GM21526 (cell line): ENCODE measurements around the gene TEAD4.

ENCODE experiments used
- ATAC-seq: cut with Tn5 transposase; IDR thresholded peaks from one replicate; pipeline ENCODE4 v1.9.1; 2021; ENCODE audit warnings: moderate library complexity; ENCODE audit not compliant: unreplicated experiment, low FRiP score

The TEAD4 gene

DNA sequence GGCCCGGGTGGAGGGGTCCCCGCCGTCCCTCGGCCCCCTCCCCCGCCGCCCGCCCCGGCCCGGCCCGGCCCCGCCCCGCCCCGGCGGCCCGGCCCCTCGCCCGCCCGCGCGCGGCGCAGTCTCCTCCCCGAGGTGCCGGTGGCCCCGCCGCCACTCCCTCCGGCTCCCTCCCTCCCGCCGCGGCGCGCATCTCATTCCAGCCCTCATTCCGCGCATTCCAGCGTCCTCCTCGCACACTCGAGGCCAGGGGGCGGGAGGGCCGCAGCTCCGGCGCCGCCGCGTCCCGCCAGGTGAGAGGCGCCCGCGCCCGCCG, at the start of gene TEAD4:
Gene TEAD4, plus strand, starts transcription at position 206 of the 313 bp plus-strand sequence.
- no peak for ATAC-seq

GRCh38 chr12:2912216-2912575, 47.0 kb upstream of the TEAD4 start:
- ATAC-seq, result no peak

DNA sequence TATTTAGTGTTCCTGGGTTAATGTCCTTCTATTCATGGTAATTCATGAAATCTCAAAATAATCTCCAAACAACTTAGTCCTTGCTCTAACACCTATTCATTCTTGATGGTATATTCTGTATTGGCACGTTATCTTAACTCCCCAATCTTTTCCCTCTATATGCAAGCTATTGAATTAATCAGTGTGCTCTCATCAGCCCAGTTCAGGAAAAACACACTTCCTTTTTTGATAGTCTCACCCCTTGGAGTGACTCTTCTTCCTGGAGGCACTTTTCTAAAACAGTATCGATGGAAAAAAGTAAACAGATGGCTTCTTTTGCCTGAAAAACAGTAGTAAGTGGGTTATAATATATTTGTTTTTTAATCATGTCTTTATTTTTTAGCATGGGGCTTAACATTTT, 39.9 kb upstream of the TEAD4 start:
- no peak for ATAC-seq

DNA sequence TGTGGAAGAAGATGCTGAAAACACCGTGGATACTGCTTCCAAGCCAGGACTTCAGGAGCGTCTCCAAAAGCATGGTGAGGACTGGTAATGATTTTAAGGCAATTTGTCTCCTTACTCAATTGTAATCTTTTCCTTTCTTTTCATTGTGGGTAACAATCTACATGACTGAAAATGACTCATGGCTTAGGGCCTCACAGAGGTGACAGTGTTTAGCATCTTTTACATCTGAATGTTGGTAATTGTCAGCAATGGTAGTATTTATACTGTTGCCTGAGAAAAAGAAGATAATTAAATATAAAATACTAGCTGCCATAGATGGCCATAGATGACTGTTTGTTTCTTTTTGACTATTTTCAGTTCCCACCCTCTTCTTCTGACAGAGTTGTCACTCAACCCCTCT, 36.9 kb upstream of the TEAD4 start:
- no peak for ATAC-seq

DNA sequence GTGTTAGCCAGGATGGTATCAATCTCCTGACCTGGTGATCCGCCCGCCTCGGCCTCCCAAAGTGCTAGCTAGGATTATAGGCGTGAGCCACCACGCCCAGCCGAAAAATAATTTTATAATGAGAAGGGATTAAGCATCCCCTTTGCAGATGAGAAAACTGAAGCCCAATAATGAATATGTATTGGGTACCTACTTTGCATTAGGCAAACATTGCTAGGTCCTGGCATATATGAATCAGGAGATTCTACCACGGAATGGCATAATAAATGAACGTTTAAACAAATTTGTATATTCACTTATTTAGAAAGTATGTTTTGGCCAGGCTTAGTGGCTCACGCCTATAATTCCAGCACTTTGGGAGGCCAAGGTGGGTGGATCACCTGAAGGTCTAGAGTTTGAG, 36.1 kb upstream of the TEAD4 start:
- ATAC-seq, result no peak

DNA sequence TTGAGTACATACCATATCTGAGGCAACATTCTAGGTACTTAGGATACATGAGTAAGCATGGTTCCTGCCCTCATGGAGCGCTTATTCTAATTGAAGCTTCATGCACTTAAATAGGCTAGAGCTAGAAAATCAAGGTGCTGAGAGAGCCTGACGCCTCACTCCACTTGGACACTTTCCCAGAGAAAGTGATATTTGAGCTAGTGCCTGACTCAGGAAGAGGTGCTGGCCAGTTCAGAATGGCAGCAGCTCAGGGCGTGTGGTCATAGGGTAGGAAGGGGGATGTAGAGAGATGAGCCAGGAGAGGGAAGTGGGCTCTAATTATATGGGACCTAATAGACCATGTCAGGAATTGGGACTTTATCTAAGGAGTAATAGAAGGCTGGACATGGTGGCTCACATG, 35.2 kb upstream of the TEAD4 start:
- no peak for ATAC-seq

DNA sequence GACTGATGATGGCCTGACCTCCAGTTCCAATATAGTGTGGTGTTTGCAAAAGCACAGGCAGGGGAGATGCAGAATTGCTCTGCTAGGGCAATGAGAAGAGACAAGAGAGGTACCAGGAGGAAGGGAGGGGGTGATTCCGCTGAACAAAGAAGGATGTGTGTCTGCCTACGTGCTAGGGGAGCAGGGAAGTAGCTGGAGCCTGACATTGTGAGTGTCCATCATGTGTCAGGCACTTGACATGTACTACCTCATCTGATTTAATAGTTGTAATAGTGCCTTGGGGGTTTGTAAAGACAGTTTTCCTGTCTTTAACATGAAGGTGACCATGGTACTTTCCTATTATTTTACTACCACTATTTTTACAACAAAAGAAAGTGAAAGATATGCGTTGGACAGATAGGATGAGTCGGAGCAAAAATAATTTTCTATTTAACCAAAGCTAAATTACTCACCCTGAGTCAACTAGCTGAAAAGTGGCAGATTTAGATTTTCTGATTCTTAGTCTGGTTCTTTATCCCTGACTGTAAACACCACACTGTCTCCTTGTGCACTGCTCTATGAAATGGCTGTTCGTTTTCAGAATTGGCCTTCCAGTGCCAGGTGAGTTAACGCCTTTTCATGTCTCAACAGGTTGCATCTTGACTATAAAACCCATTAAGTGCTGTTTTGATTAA, 33.7 kb upstream of the TEAD4 start:
- no peak for ATAC-seq

- ATAC-seq, result no peak
Measured at GRCh38 chr12:2930865-2931264, 28.3 kb upstream of the TEAD4 start.

DNA sequence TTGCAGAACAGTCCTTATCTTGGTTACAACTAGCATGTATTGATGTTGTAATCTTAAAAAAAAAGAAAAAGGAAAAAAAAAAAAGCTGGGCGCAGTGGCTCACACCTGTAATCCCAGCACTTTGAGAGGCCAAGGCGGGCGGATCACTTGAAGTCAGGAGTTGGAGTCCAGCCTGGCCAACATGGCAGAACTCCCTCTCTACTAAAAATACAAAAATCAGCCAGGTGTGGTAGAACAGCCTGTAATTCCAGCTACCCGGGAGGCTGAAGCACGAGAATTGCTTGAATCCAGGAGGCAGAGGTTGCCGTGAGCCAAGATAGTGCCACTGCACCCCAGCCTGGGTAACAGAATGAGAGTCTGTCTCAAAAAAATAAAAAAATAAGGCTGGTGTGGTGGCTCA, 25.6 kb upstream of the TEAD4 start:
- no peak for ATAC-seq

DNA sequence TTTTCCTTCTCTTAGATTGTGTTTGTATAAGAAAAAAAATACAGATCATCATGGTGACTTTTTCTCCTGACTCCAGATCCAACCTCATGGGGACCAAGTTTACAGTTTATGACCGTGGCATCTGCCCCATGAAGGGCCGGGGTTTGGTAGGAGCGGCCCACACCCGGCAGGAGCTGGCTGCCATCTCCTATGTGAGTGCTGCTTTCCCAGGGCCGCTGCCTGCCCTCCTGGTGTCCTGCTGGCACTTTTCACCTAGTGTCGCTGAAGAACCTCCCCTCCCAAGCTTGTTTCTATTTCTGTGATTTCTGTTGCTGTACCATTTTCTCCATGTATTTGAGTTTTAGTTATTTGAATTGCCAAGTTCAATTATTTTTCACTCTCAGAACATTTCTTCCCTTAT, 24.8 kb upstream of the TEAD4 start:
- ATAC-seq, result no peak

DNA sequence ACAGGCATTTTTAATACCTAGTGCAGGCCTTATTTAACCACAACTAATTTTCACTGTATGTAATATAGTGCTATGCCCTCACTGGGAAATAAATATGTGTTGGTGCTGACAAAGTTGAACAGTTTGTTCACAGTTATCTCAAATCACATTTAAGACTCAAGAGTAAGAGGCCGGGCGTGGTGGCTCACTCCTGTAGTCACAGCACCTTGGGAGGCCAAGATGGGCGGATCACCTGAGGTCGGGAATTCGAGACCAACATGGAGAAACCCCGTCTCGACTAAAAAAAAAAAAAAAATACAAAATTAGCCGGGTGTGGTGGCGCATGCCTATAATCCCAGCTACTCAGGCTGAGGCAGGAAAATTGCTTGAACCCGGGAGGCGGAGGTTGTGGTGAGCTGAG, 22.9 kb upstream of the TEAD4 start:
- no peak for ATAC-seq

GRCh38 chr12:2937500-2937899, 21.7 kb upstream of the TEAD4 start:
- ATAC-seq, result no peak

DNA sequence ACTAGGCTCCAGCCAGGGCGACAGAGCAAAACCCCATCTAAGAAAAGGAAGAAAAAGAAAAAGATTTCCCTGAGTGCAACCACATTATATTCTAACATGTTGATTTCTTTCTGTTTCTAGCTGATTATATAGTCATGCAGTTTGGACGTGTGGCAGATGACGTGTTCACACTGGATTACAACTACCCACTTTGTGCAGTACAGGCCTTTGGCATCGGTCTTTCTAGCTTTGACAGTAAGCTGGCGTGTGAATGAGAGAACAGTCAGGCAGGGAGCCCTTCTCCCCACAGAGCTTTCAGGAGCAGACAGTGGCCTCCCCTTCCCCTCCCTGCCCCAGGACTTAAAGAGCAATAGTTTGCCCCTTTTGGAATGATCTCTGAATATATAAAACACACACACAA, 20.0 kb upstream of the TEAD4 start:
- ATAC-seq, result no peak

- no peak for ATAC-seq
Measured at GRCh38 chr12:2940564-2940963, 18.6 kb upstream of the TEAD4 start.

DNA sequence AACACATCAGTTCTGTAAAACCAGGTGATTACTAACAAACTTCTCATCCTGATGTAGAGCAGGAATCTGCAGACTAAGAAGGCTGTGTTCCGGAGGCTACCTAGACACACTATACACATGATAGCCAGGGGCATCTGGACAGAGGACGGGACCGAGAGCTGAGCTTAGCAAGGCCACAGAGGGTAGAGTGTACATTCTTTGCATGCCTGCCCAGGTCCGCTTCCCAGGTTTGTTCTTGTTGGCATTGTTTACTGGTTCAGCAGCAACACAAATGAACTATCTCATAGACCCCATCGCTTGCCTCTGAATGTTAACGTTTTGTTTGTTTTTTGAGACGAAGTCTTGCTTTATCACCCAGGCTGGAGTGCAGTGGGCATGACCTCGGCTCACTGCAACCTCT, 17.7 kb upstream of the TEAD4 start:
- ATAC-seq, result no peak

DNA sequence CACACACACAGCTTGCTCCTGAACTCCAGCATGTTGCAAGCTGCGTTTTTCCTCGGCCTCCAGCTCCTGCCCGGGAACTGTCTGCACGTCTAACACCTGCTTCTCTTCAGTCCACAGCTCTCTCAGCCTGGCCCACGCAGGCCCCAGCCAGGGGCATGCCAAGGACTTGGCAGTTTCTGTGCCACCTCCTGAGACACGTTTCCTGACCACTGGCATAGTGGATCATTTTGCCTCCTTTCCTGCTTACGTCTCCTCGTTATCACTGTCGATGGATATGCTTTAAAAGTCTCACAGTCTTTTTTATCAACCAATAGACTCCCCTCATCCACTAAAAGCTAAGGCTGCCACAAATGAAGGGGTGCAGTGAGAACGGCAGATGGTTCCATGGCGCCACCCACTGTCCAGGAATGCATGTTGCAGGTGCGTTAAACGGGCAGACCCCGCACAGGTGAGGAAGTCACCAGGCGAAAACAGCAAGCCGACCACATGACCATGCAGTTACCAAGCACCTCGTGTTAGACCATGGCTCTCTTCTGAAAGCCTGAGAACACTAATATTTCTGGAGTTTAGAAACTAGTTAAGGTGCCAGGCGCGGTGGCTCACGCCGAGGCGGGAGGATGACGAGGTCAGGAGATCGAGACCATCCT, 14.7 kb upstream of the TEAD4 start:
- no peak for ATAC-seq

GRCh38 chr12:2949411-2949810, 9.8 kb upstream of the TEAD4 start:
- ATAC-seq, result no peak

GRCh38 chr12:2955888-2956287, 3.3 kb upstream of the TEAD4 start:
- ATAC-seq, result no peak

DNA sequence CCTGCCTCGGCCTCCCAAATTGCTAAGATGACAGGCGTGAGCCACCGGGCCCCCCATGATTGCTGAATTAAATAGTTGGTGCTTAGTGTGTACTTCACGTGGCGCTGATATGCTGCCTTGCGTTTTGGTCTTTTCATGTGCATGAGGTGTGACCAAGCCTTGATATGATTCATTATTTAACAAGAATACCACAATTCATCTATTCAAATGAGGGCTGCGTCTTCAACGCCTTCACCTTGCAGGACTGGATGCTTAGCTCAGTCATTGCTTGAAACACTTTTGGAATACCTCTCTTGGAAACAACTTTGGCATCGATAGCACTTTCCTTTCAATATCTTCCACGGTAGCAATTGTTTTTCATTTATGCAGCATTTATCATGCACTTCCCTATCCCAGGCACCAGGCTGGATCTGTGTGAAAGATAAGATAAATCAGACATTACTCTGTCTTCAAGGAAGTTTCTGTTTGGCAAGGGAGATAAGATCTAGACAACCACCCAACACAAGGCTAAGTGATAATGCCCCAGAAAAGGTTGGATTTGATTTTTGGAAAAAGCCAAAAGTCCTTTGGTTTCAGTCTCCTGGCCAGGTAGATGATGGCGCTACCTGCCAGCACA, 1.3 kb upstream of the TEAD4 start:
- ATAC-seq, result no peak

GRCh38 chr12:2958432-2959191, 585 bp upstream of the TEAD4 start:
- ATAC-seq, result no peak

DNA sequence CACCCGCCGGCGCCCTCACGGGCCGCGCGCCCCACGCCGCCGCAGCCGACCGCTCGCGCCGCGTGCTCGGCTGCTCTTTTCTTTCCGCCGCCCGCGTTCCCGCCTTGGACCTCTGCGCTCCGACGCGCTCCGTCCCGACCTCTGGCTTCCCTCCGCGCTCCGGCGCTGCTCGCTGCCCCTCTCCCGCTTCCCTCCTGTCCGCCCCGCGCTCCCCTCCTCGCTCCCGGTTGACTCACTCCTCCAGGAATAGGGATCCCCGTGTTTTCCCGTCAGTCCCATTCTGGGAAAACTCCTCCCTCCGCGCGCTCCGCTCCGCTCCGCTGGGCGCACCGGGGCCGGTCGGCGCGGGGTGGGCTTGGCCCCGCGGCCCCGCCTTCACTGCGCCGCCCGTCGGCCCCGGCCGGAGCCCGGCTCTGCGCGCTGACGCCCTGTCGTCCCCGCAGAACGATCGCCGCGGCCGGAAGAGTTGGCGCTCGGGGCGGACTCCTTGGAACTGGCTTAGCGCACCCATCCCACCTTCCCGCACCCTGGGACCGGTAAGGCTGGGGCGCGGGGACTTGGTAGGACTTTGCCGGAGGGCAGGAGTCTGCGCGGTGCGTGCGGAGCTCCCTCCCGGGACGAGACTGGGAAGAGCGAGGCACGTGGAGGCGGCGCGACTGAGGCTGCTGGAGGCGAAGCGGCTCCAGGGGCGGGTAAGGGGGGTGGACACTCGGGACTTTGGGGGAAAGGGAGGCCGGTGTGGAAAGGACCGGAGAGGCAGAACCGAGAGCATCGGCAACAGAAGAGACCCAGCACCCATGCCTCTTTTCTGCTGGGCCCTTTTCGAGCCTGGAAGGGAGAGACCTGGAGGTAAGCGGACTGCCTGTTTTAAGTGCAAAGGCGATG, 550 bp downstream of the TEAD4 start:
- ATAC-seq, result no peak
